ENCODE data around the gene NPIPB13. TPM values are rescaled to one million over a fixed set of nuclear protein-coding genes. Genes with fewer than 3 reads are reported as not detected.
"Not testable (repeated sequence)": the region's sequence is repeated elsewhere in the genome, so short reads cannot be mapped to it uniquely, and the experiment has no call there.

NPIPB13 gene
- total and polyA plus RNA-seq, 4 donors = 0.13 to 25.8 (median 14.0) TPM

DNA sequence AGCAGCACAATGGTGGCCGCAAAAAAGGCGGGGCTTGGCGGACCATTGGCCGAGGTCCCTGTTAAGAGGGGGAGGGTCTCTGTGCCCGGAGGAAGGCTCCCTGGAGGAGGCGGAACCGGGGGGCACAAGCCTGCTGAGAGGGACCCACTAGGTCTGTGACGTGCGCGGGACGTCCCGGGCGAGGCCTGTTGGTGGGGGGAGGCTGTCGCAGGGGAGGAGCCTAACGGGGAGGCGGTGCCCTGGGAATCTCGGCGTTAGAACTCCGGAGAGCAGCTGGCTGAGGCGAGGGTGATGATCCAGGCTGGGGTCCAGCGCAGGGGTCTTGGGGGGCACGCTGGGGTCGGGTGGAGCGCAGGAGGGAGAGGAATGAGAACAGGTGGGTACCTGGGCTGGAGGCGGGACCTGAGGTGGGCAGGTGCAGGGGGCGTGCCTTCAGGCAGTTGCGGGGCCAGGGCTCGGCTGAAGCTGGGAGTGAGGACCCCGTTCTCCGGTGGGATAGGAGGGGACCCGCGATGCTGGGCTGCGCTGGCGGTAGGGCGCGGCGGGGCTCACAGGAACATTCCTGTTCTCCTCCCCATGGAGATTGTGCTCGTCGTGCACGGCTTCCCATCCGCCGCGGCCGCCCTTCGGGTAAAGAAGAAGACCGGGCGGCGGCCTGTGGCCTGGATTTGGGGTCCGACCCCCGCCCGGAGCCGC lies 42.6 kb downstream of the NPIPB13 start:
- H3K36me3 ChIP-seq (ENCODE audit: control insufficient read depth in 1 of 2, insufficient read depth in 2 of 2, low read length in 1 of 2); H3K9me3 ChIP-seq (ENCODE audit: control insufficient read depth, low read length); H3K27me3 ChIP-seq (ENCODE audit: control insufficient read depth in 1 of 2, insufficient read depth in 2 of 2, low read length in 1 of 2); intact Hi-C loops (cut with DNase I); H3K27ac ChIP-seq (ENCODE audit: low read depth in 1 of 2, low read length in 2 of 2); H3K4me1 ChIP-seq (ENCODE audit: control insufficient read depth in 1 of 2, insufficient read depth in 2 of 2, low read length in 2 of 2): not testable (repeated sequence)
- H3K4me3 ChIP-seq (ENCODE audit: low read length in 2 of 2) = peak overlapping the region; percentile 26 to 59
- WGBS, 2 donors = 0 to 2% methylated on average over 12 to 20 of the region's 52 CpGs
- ATAC-seq (ENCODE audit: low FRiP score) (peak; percentile 62), DNase-seq (peak; percentile 39 to 65)

DNA sequence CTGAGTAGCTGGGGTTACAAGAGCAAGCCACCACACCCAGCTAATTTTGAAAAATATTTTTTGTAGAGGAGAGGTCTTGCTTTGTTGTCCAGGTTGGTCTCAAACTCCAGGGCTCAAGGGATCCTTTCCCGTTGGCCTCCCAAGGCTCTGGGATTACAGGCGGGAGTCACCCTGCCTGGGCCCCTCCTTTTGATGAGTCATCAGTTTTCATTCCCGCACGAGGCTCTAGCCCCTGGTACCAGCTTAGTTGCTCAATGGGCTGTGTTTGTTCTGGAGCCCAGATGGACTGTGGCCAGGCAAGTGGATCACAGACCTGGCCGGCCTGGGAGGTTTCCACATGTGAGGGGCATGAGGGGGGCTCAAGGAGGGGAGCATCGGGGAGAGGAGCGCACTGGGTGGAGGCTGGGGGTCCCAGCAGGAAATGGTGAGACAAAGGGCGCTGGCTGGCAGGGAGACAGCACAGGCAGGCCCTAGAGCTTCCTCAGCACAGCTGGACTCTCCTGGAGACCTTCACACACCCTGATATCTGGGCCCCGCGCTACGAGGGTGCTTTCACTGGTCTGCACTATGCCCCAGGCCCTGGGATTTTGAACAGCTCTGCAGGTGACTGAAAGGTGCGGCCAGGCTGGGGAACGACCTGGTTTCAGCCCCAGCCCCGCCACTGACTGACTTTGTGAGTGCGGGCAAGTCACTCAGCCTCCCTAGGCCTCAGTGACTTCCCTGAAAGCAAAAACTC lies 48.5 kb downstream of the NPIPB13 start:
- peak; percentile 26 for ATAC-seq (ENCODE audit: low FRiP score)
- no CpG with 5 or more reads among the region's 15 CpGs for WGBS, 2 donors
- not testable (repeated sequence) for H3K27ac ChIP-seq (ENCODE audit: low read depth in 1 of 2, low read length in 2 of 2)

DNA sequence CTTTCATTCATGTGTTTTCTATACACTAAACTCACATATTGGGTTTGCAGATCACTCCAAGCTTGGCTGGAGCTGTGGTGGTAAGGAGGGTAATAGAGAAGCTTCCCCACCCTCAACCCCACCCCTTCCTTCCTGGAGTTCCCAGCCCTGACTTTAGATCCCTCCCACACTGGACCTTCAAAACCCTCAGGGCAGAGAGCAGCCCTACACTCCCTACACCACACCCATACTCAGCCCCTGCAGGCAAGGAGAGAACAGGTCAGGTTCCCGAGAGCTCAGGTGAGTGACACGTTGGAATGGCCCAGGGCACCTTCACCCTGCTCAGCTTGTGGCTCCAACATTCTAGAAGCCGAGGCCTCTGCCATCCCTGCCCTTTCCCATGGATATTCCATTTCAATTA lies 49.2 kb downstream of the NPIPB13 start, which contains the start of gene SULT1A3:
Gene SULT1A3 (plus strand): TSS at position 207 of the 400 bp plus-strand sequence. CDS start 1,474 bp downstream, outside the sequence.
- H3K4me1 ChIP-seq (ENCODE audit: control insufficient read depth in 1 of 2, insufficient read depth in 2 of 2, low read length in 2 of 2); H3K27ac ChIP-seq (ENCODE audit: low read depth in 1 of 2, low read length in 2 of 2); H3K9me3 ChIP-seq (ENCODE audit: control insufficient read depth, low read length); H3K4me3 ChIP-seq (ENCODE audit: low read length in 2 of 2); H3K36me3 ChIP-seq (ENCODE audit: control insufficient read depth in 1 of 2, insufficient read depth in 2 of 2, low read length in 1 of 2); intact Hi-C loops (cut with DNase I); DNase-seq; H3K27me3 ChIP-seq (ENCODE audit: control insufficient read depth in 1 of 2, insufficient read depth in 2 of 2, low read length in 1 of 2): not testable (repeated sequence)
- WGBS, 2 donors = no CpG with 5 or more reads among the region's 3 CpGs
- peak; percentile 0 for ATAC-seq (ENCODE audit: low FRiP score)

More for the DNA sequence above, 48.5 kb downstream of the NPIPB13 start:
- DNase-seq; H3K27me3 ChIP-seq (ENCODE audit: control insufficient read depth in 1 of 2, insufficient read depth in 2 of 2, low read length in 1 of 2); H3K36me3 ChIP-seq (ENCODE audit: control insufficient read depth in 1 of 2, insufficient read depth in 2 of 2, low read length in 1 of 2); H3K9me3 ChIP-seq (ENCODE audit: control insufficient read depth, low read length); H3K4me1 ChIP-seq (ENCODE audit: control insufficient read depth in 1 of 2, insufficient read depth in 2 of 2, low read length in 2 of 2); H3K4me3 ChIP-seq (ENCODE audit: low read length in 2 of 2); intact Hi-C loops (cut with DNase I): not testable (repeated sequence)

Other genes starting within 250 kb of the NPIPB13 start
- 1 to 10 TPM in 1 of 2 donors, under 1 TPM in 1; 0.23 to 1.8 TPM for gene DOC2A, start 237.5 kb downstream of the NPIPB13 start, total RNA-seq
- under 1 TPM in 1 of 2 donors, not detected in 1; 0.08 TPM for gene DOC2A, start 237.5 kb downstream of the NPIPB13 start, polyA plus RNA-seq
- gene C16orf92, start 225.3 kb downstream of the NPIPB13 start, total RNA-seq = not detected
- gene C16orf92, start 225.3 kb downstream of the NPIPB13 start, polyA plus RNA-seq = not detected
- gene TLCD3B, start 217.2 kb downstream of the NPIPB13 start, total RNA-seq = not detected
- not detected for gene TLCD3B, start 217.2 kb downstream of the NPIPB13 start, polyA plus RNA-seq
- 100 to 1,000 TPM; 791 to 861 TPM for gene ALDOA, start 182.7 kb downstream of the NPIPB13 start, total RNA-seq
- gene ALDOA, start 182.7 kb downstream of the NPIPB13 start, polyA plus RNA-seq = 100 to 1,000 TPM; 494 to 621 TPM
- 10 to 100 TPM; 50.2 to 51.0 TPM for gene PPP4C, start 172.5 kb downstream of the NPIPB13 start, total RNA-seq
- 10 to 100 TPM; 58.0 to 70.3 TPM for gene PPP4C, start 172.5 kb downstream of the NPIPB13 start, polyA plus RNA-seq
- 1 to 10 TPM in 1 of 2 donors, under 1 TPM in 1; 0.62 to 1.4 TPM for gene TBX6, start 156.6 kb downstream of the NPIPB13 start, total RNA-seq
- 1 to 10 TPM in 1 of 2 donors, not detected in 1; 1.7 TPM for gene TBX6, start 156.6 kb downstream of the NPIPB13 start, polyA plus RNA-seq
- gene YPEL3, start 152.3 kb downstream of the NPIPB13 start, total RNA-seq = 10 to 100 TPM; 66.0 to 90.3 TPM
- gene YPEL3, start 152.3 kb downstream of the NPIPB13 start, polyA plus RNA-seq = 100 to 1,000 TPM in 1 of 2 donors, 10 to 100 TPM in 1; 94.2 to 240 TPM
- 10 to 100 TPM in 1 of 2 donors, 1 to 10 TPM in 1; 6.0 to 18.1 TPM for gene GDPD3, start 134.9 kb downstream of the NPIPB13 start, total RNA-seq
- 10 to 100 TPM in 1 of 2 donors, 1 to 10 TPM in 1; 2.1 to 22.8 TPM for gene GDPD3, start 134.9 kb downstream of the NPIPB13 start, polyA plus RNA-seq
- 100 to 1,000 TPM in 1 of 2 donors, 10 to 100 TPM in 1; 95.0 to 138 TPM for gene MAPK3, start 125.3 kb downstream of the NPIPB13 start, total RNA-seq
- 100 to 1,000 TPM; 110 to 135 TPM for gene MAPK3, start 125.3 kb downstream of the NPIPB13 start, polyA plus RNA-seq
- gene CORO1A, start 64.9 kb downstream of the NPIPB13 start, total RNA-seq = 10 to 100 TPM; 38.4 to 42.8 TPM
- gene CORO1A, start 64.9 kb downstream of the NPIPB13 start, polyA plus RNA-seq = 10 to 100 TPM; 12.8 to 48.2 TPM
- 10 to 100 TPM; 31.3 to 52.1 TPM for gene BOLA2B, start 54.8 kb downstream of the NPIPB13 start, total RNA-seq
- gene BOLA2B, start 54.8 kb downstream of the NPIPB13 start, polyA plus RNA-seq = 100 to 1,000 TPM in 1 of 2 donors, 10 to 100 TPM in 1; 81.6 to 145 TPM
- 10 to 100 TPM; 19.8 to 38.9 TPM for gene SLX1A, start 54.6 kb downstream of the NPIPB13 start, total RNA-seq
- gene SLX1A, start 54.6 kb downstream of the NPIPB13 start, polyA plus RNA-seq = 10 to 100 TPM; 23.4 to 66.6 TPM
- 10 to 100 TPM in 1 of 2 donors, 1 to 10 TPM in 1; 6.6 to 29.7 TPM for gene SULT1A3, start 49.2 kb downstream of the NPIPB13 start, total RNA-seq
- 10 to 100 TPM; 19.7 to 91.1 TPM for gene SULT1A3, start 49.2 kb downstream of the NPIPB13 start, polyA plus RNA-seq
- gene CD2BP2, start 106.8 kb upstream of the NPIPB13 start, total RNA-seq = 10 to 100 TPM; 42.6 to 51.3 TPM
- 10 to 100 TPM; 23.4 to 51.1 TPM for gene CD2BP2, start 106.8 kb upstream of the NPIPB13 start, polyA plus RNA-seq
- gene TBC1D10B, start 122.0 kb upstream of the NPIPB13 start, total RNA-seq = 10 to 100 TPM; 30.7 to 38.0 TPM
- 10 to 100 TPM; 10.3 to 22.2 TPM for gene TBC1D10B, start 122.0 kb upstream of the NPIPB13 start, polyA plus RNA-seq
- not detected for gene MYL11, start 126.3 kb upstream of the NPIPB13 start, total RNA-seq
- gene MYL11, start 126.3 kb upstream of the NPIPB13 start, polyA plus RNA-seq = under 1 TPM in 1 of 2 donors, not detected in 1; 0.26 TPM
- 1 to 10 TPM; 2.8 to 6.1 TPM for gene SEPTIN1, start 134.1 kb upstream of the NPIPB13 start, total RNA-seq
- 1 to 10 TPM; 1.0 to 2.6 TPM for gene SEPTIN1, start 134.1 kb upstream of the NPIPB13 start, polyA plus RNA-seq
- gene ZNF48, start 146.9 kb upstream of the NPIPB13 start, total RNA-seq = 1 to 10 TPM; 6.2 to 7.4 TPM
- 1 to 10 TPM; 3.4 to 4.9 TPM for gene ZNF48, start 146.9 kb upstream of the NPIPB13 start, polyA plus RNA-seq
- 1 to 10 TPM; 6.3 to 7.4 TPM for gene ZNF771, start 159.1 kb upstream of the NPIPB13 start, total RNA-seq
- gene ZNF771, start 159.1 kb upstream of the NPIPB13 start, polyA plus RNA-seq = 10 to 100 TPM; 11.4 to 20.5 TPM
- gene DCTPP1, start 181.6 kb upstream of the NPIPB13 start, total RNA-seq = 10 to 100 TPM; 18.2 to 19.7 TPM
- 10 to 100 TPM; 16.6 to 36.3 TPM for gene DCTPP1, start 181.6 kb upstream of the NPIPB13 start, polyA plus RNA-seq
- 10 to 100 TPM; 25.1 to 29.3 TPM for gene SEPHS2, start 197.4 kb upstream of the NPIPB13 start, total RNA-seq
- 10 to 100 TPM; 25.2 to 52.3 TPM for gene SEPHS2, start 197.4 kb upstream of the NPIPB13 start, polyA plus RNA-seq
- 10 to 100 TPM in 1 of 2 donors, 1 to 10 TPM in 1; 7.9 to 13.8 TPM for gene ITGAL, start 224.3 kb upstream of the NPIPB13 start, total RNA-seq
- 10 to 100 TPM in 1 of 2 donors, under 1 TPM in 1; 0.77 to 14.3 TPM for gene ITGAL, start 224.3 kb upstream of the NPIPB13 start, polyA plus RNA-seq

All from aorta (tissue), 5 donors.